ENCODE data around the gene DCTPP1.
A peak's percentile ranks its signal among the peaks of the same experiment; 100 is the strongest.

DCTPP1 gene

GRCh38 chr16:30446203-30446595 lies 16.4 kb upstream of the DCTPP1 start:
- DNase-seq: no peak

GRCh38 chr16:30445408-30446202 lies 15.8 kb upstream of the DCTPP1 start, which contains the start of gene SEPHS2:
SEPHS2 (minus strand) TSS chr16:30445874; CDS start chr16:30445727, 147 bp downstream.
- peak; percentile 93 for DNase-seq

DNA sequence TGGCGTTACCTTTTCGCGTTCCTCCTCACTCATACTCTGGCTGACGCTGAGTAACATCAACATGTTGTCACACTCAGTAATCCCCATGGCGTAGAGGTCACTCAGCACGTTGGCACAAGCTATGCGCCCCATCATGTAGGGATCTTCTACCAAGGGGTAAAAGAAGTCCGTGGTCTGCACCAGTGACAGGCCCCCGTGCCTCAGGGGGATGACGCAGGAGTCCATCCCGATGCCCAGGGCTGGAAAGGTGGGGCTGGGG lies 15.2 kb upstream of the DCTPP1 start:
- DNase-seq: no peak

DNA sequence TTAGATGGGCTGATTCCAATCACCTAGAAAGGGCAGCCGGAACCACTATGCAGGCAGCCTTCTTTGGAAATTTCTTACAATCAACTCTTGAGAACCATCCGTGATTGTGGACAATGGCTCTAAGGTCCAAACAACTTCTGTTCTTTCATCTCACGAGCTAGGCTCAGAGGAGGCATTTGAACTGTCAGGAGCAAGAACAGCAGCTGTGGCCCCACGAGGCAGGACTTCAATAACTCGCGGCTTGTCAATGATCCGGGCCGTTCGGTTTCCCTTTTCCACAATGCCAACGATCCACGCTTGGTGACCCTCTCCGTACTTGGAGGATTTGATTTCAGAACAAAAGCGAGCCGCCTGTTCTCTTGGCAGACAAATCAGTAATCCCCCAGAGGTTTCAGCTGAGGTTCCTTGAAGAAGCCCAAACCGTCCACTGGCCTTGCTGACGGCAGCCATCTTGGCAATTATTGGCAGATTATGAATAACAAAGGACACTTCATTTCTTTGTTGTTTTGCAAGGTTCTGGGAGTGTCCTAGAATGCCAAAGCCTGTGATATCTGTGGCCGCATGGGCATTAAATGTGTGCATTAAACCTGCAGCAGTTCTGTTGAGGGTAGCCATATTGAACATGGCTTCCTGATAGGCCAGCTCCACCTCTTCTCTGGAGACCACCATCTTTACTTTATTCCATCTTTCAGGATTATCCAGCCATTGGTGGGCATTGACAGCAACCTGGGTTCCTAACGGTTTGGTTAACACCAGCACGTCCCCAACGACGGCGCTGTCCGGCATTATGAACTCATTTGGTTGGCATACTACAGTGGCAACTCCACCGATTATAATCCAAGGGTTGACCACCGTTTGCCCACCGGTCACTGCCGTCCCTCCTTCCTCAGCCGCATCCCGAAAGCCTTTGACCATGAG lies 14.7 kb upstream of the DCTPP1 start:
- no peak for DNase-seq

GRCh38 chr16:30443631-30444030 lies 13.8 kb upstream of the DCTPP1 start:
- no peak for DNase-seq

- no peak for DNase-seq
These were observed 10.0 kb upstream of the DCTPP1 start for GRCh38 chr16:30439720-30440348.

GRCh38 chr16:30438835-30439234 lies 9.0 kb upstream of the DCTPP1 start:
- no peak for DNase-seq

GRCh38 chr16:30437511-30438046 lies 7.7 kb upstream of the DCTPP1 start:
- no peak for DNase-seq

GRCh38 chr16:30434852-30435251 lies 5.0 kb upstream of the DCTPP1 start:
- no peak for DNase-seq

DNA sequence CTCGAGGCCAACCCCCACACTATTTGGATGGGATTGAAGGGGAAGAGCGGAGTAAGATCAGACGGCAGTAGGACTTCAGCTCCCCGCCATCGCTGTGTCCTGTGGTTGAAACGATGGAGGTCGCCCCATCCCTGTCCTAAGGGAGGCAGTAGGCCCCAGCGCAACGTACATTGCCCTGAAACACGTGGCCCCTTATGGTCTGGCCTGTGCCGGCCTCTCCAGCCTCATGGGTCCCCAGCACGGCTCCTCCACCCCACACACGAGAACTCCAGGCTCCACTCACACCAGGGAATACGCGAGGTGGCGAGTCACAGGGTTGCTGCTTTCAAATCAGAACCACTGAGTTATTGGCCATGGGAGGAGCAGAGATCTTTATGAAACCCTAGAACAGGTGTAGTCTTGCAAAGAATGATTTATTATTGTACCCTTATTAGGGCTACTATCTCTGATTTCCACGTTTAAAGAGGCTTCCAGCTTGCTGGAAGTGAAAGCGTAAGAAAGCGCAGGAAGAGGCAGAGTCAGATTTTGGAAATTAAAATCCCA lies 669 bp upstream of the DCTPP1 start:
- DNase-seq: no peak

GRCh38 chr16:30429418-30429677 lies 482 bp downstream of the DCTPP1 start:
- no peak for DNase-seq

DNA sequence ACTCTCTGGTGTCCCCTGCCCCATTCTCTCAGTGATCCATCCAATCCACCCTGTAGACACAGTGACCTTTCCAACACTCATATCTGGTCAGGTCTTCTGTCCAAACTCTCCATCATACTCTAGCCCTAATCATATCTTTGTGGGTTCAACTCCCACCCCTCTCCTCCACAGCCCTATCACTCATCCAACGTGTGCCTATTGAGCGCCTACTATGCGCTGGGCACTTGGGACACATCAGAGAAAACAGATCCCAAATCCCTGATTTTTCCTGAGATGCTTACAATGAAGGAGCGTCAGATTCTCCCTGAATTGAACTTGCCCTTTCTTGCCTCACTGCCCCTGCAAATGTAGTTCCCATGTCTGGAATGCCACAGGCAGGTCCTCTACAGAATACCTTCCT lies 1.8 kb downstream of the DCTPP1 start:
- no peak for DNase-seq

- DNase-seq: no peak
These were observed 8.8 kb downstream of the DCTPP1 start for GRCh38 chr16:30421010-30421409.

GRCh38 chr16:30418350-30419181 lies 11.3 kb downstream of the DCTPP1 start:
- DNase-seq: no peak

GRCh38 chr16:30417529-30418349 lies 12.1 kb downstream of the DCTPP1 start:
- no peak for DNase-seq

DNA sequence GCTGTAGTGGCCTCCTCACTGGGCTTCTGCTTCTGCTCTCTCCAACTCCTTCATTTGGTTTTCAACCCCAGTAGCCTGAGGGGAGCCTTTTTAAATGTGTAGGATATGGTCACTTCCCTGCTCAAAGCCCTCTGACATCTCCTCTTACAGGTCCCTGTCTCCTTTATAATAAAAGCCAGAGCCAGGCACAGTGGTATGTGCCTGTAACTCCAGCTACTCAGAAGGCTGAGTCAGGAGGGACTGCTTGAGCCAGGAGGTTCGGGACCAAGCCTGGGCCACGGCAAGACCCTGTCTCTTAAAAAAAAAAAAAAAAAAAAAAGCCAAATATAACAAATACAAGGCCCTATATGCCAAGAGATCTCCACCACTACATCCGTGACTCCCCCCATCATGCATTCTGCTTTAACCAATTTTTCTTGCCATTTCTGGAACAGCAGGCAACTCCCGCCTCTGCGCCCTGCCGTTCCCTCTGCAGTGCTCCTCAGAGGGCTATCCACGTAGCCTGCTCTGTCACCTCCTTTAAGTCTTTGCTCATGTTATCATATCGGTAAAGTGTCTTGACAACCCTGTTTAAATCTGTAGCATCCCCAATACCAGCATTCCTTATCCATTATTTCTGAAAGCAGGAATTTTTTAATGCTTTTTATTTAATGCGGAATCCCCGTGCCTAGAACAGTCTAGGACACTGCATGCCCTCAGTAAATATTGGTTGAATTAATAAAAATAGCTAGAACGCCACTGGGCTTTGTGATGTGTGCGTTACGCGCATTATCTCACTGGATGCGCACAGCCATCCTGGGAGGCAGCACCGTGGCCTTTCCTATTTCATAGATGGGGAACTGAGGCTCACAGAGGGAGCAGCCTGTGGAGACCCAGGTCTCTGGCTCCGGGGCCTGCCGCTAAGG lies 13.0 kb downstream of the DCTPP1 start:
- DNase-seq: no peak

- no peak for DNase-seq
These were observed 13.7 kb downstream of the DCTPP1 start for GRCh38 chr16:30416047-30416603.

DNA sequence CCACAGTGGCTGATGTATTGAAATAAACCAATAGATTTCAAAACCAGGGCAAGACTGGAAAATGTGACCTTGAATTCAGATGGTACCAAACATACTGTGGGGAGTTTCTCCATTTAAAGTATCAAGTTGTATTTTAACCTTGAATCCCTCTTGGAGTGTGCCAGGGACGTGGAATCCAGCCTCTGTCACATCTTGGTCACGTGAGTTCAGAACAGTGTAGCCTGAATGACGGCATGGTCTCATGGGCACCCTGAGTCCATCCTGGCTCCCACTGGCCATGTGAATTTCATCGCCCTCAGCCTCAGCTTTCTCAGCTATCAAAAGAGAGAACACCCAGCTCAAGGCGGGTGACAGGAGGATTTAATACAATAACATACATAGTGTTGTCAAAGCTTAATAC lies 15.7 kb downstream of the DCTPP1 start:
- DNase-seq: no peak

DNA sequence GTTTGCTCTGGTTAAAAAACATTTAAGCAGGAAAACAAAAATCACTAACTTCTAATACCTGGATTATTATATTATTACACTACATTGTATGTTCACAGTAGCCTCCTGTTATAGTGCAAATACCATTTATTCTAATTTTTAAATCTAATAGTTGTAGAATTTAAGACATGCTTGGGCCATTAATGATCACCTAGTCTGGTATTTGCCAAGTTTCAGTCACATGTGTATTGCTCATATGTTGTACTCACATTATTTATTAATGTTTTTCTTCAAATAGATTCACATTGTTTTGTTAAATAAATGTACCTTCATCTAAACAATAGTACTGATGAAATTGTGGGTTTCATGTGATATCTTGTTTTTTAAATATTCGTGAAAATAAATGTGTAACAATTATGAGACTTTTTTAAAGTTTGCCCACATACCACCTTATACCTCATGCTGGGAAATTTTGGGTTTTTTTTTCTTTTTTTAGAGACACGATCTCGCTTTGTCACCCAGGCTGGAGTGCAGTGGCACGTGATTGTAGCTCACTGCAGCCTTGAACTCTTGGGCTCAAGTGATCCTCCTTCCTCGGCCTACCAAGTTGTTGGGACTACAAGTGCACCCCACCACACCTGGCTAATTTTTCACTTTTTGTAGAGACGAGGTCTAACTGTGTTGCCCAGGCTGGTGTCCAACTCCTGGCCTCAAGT lies 16.6 kb downstream of the DCTPP1 start:
- DNase-seq: no peak

All from NCI-H446 treated with DMSO at 0.1 percent for 48 hours (cell line).